Nasal cavity respiratory epithelium epithelial cell of viscerocranial mucosa (primary cell): ENCODE results near the gene PIF1. TPM values are rescaled to one million over a fixed set of nuclear protein-coding genes. Genes with fewer than 3 reads are reported as not detected.

Experiments
- total RNA-seq: library from RNA; depleted of rRNA; stranded (reverse); fragments of >200 nt; gene quantifications from 2 replicates; pipeline ENCODE4 v1.2.3, GENCODE V29; 2014

The PIF1 gene, protein sequence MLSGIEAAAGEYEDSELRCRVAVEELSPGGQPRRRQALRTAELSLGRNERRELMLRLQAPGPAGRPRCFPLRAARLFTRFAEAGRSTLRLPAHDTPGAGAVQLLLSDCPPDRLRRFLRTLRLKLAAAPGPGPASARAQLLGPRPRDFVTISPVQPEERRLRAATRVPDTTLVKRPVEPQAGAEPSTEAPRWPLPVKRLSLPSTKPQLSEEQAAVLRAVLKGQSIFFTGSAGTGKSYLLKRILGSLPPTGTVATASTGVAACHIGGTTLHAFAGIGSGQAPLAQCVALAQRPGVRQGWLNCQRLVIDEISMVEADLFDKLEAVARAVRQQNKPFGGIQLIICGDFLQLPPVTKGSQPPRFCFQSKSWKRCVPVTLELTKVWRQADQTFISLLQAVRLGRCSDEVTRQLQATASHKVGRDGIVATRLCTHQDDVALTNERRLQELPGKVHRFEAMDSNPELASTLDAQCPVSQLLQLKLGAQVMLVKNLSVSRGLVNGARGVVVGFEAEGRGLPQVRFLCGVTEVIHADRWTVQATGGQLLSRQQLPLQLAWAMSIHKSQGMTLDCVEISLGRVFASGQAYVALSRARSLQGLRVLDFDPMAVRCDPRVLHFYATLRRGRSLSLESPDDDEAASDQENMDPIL
- 0.28 and 0.34 TPM in 2 replicates for total RNA-seq

DNA sequence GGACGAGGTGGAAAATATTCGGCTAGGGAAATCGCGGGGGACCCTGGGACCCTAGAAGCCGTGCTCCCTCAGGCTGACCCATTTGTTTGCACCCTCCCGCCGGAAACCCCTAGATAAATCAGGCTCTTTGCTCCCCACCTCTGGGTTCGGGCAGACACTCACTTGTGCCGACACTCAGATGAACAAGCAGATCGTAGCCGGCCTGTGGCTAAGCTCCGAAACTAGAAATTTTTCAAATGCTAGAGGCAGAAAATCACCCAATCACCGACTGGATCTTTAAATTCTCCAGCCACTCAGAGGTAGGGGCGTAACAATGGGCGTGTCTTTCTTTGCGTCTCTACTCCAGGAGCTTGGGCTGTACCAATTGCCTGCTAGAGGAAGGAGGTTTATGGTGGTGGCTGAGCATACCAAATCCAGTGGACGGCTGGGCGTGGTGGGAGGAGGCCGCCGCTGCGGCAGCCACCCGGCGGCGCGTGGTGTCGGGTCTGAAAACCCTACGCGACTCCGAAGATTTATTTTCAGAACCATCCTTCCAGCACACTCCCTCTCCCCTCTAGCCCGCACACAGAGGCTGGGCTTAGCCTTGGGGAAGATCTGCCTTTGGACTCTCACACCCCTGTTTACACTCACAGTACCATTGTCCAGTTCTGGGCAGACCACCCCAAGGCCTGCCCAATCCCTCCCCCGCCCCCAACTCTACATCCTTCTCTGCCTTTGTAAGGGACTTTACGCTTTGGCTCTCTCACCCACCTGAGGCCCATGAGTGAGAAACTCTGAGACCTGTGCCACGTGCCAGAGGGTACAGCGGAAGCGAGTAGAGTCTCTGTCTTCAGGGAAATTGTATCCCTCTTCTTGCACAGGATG is at the start of gene PIF1:
PIF1 (minus strand) TSS at position 217 of the 864 bp plus-strand sequence. CDS start 1,312 bp downstream, outside the sequence.

DNA sequence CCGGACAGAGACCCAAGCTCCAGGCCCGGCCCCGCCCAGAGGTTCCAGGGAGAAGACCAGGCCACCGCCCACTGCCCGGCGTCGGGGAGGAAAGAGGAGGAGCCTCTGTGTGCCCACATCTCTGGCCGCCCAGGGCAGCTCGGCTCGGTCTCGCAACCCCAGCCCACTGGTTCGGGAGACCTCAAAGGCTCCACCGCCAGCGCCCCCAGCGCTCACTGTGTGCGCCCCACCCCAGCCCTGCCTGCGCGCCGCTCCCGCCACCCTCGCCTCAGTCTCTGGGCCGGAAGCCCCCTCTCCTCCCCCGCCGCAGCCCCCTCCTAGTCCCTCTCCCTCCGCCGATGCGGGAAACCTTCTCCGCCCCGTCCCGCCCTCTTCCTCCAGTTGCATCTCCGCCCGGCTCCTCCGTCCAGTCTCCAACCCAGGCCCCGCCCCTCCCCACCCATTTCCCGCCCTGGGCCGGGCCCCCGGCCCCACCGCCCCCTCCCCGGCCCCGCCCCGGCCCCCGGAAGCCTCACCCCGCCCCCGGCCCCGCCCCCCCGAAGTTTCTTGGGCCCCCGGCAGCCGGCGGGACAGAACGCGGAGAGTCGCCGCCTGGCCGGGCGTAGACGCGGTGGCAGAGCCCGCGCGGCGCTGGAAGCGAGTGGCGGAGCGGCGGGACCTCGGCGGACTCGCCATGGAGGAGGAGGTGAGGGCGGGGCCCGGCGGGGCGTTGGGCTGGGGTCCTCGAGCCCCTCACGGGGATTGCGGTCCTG is 16.1 kb upstream of the PIF1 start, which contains the start of gene PLEKHO2:
PLEKHO2 (plus strand) TSS at position 572 of the 752 bp plus-strand sequence; CDS start at position 674, 102 bp downstream.

DNA sequence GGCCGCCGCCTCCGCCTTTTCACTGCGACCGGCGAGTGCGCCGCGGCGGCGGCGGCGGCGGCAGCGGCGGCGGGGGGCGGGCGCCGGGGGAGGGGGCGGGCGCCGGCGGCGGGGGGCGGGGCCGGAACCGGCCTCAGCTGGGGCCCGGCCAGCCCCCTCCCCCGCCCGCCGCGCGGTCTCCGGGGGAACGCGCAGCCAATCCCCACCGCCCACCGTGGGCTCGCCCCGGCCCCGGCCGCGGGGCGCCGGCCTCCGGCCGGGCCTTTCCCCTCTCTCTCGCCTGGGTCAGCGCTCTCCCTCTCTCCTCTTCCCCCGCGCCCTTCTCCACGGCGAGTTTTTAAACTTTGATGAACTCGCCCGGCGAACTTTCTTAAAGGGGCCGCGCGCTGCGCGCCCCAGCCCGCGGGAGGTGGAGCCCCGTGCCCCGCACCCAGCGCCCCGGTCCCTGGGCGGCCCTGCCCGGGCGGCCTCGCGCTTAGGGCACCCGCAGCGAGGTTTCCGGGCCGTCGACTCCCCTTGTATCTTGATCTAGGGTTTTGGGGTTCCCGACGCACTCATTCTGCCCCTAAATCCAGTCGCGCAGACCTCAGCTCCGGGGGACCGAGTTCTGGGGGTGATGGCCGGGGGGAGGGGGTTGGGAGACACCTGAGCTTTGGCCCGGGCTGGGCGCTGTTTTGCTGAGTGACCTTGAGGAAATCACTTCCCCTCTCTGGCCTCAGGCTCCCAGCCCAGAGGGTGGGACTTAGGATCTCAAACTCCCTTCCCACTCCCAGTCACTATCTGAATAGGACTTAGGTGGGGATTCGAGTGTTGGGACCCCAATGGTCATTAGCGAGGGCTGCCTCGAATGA is 49.7 kb downstream of the PIF1 start, which contains the start of gene RBPMS2:
RBPMS2 (minus strand) TSS at position 39 of the 851 bp plus-strand sequence. CDS start 270 bp downstream, outside the sequence.

Other genes starting within 250 kb of the PIF1 start
- gene RBPMS2, start 50.1 kb downstream of the PIF1 start, total RNA-seq: not detected in 2 replicates
- gene PLEKHO2, start 16.3 kb upstream of the PIF1 start, total RNA-seq: 6.5 and 11.4 TPM in 2 replicates
- 0.68 and 2.8 TPM in 2 replicates for gene ANKDD1A, start 86.3 kb upstream of the PIF1 start, total RNA-seq
- gene SPG21, start 164.3 kb upstream of the PIF1 start, total RNA-seq: 78.9 and 117 TPM in 2 replicates
- 16.1 and 30.9 TPM in 2 replicates for gene MTFMT, start 204.0 kb upstream of the PIF1 start, total RNA-seq
- gene SLC51B, start 219.7 kb upstream of the PIF1 start, total RNA-seq: not detected in 2 replicates
- not detected in 2 replicates for gene RASL12, start 242.3 kb upstream of the PIF1 start, total RNA-seq